Stomach smooth muscle (tissue), 2 donors: ENCODE results near the gene ARHGAP42.

Experiments
- H3K27ac ChIP-seq: one replicate; pipeline ENCODE4 v1.7.0; 2013; ENCODE audit warnings: mild to moderate bottlenecking, low read length, inconsistent platforms
- H3K27me3 ChIP-seq, 2 donors: one replicate each; pipeline ENCODE4 v1.7.0; 2013; ENCODE audit warnings: low read length in 2 of 2; ENCODE audit not compliant: insufficient read depth in 2 of 2, control insufficient read depth in 1 of 2
- H3K36me3 ChIP-seq, 2 donors: one replicate each; pipeline ENCODE4 v1.7.0; 2013; ENCODE audit warnings: low read length in 2 of 2; ENCODE audit not compliant: control insufficient read depth in 2 of 2, insufficient read depth in 2 of 2
- H3K4me1 ChIP-seq: one replicate; pipeline ENCODE4 v1.7.0; 2013; ENCODE audit warnings: low read length; ENCODE audit not compliant: control insufficient read depth, insufficient read depth
- H3K4me3 ChIP-seq, 2 donors: one replicate each; pipeline ENCODE4 v1.7.0; 2013; ENCODE audit warnings: low read length in 2 of 2
- H3K9ac ChIP-seq, 2 donors: one replicate each; pipeline ENCODE4 v1.7.0; 2013; ENCODE audit warnings: low read length in 2 of 2, mild to moderate bottlenecking in 1 of 2
- H3K9me3 ChIP-seq, 2 donors: one replicate each; pipeline ENCODE4 v1.7.0; 2013; ENCODE audit warnings: low read length in 2 of 2; ENCODE audit not compliant: control insufficient read depth in 2 of 2
- donor health status: healthy.
- donor health status: Pancreatic carcinoma.

Gene ARHGAP42

GRCh38 chr11:100981196-100981824, 294.2 kb downstream of the ARHGAP42 start:
- Histone ChIP-seq H3K9ac (no peak overlapping the region), H3K4me3 (no peak overlapping the region), H3K4me1 (no peaks in the 10 kb centered on the region), H3K9me3 (no peaks in the 10 kb centered on the region), H3K27me3 (no peaks in the 10 kb centered on the region), H3K36me3 (peaks cover 12 to 21% of the 10 kb centered on the region in 2 donors), H3K27ac (no peak overlapping the region)

GRCh38 chr11:100984668-100985067, 297.6 kb downstream of the ARHGAP42 start:
- H3K27me3 ChIP-seq = no peaks in the 10 kb centered on the region
- no peak overlapping the region for H3K27ac ChIP-seq
- no peaks in the 10 kb centered on the region for H3K4me1 ChIP-seq
- H3K36me3 ChIP-seq = peaks cover 0 to 2% of the 10 kb centered on the region in 2 donors
- no peak overlapping the region for H3K4me3 ChIP-seq
- H3K9ac ChIP-seq = no peak overlapping the region
- H3K9me3 ChIP-seq = no peaks in the 10 kb centered on the region

GRCh38 chr11:100990931-100991330, 303.8 kb downstream of the ARHGAP42 start:
- Histone ChIP-seq H3K9me3 (no peaks in the 10 kb centered on the region), H3K4me3 (no peak overlapping the region), H3K27ac (no peak overlapping the region), H3K4me1 (no peaks in the 10 kb centered on the region), H3K9ac (no peak overlapping the region), H3K36me3 (peaks cover 0 to 4% of the 10 kb centered on the region in 2 donors), H3K27me3 (no peaks in the 10 kb centered on the region)

GRCh38 chr11:100991541-100991940, 304.5 kb downstream of the ARHGAP42 start:
- Histone ChIP-seq H3K27me3 (no peaks in the 10 kb centered on the region), H3K9me3 (no peaks in the 10 kb centered on the region), H3K9ac (no peak overlapping the region), H3K4me1 (no peaks in the 10 kb centered on the region), H3K27ac (no peak overlapping the region), H3K4me3 (no peak overlapping the region), H3K36me3 (peaks cover 0 to 4% of the 10 kb centered on the region in 2 donors)

- Histone ChIP-seq H3K9me3 (no peaks in the 10 kb centered on the region), H3K27ac (no peak overlapping the region), H3K27me3 (no peaks in the 10 kb centered on the region), H3K9ac (no peak overlapping the region), H3K4me1 (no peaks in the 10 kb centered on the region), H3K4me3 (no peak overlapping the region), H3K36me3 (peaks cover 0 to 2% of the 10 kb centered on the region in 2 donors)
Measured at GRCh38 chr11:100994966-100995365, 307.9 kb downstream of the ARHGAP42 start.

GRCh38 chr11:100999756-101000155, 312.7 kb downstream of the ARHGAP42 start:
- H3K27me3 ChIP-seq = no peaks in the 10 kb centered on the region

GRCh38 chr11:101003468-101003867, 316.4 kb downstream of the ARHGAP42 start:
- Histone ChIP-seq H3K27ac (no peak overlapping the region), H3K9me3 (no peaks in the 10 kb centered on the region), H3K4me1 (no peaks in the 10 kb centered on the region), H3K4me3 (no peak overlapping the region), H3K36me3 (no peaks in the 10 kb centered on the region), H3K9ac (no peak overlapping the region), H3K27me3 (no peaks in the 10 kb centered on the region)

More at GRCh38 chr11:100999756-101000155, 312.7 kb downstream of the ARHGAP42 start:
- Histone ChIP-seq H3K9ac (no peak overlapping the region), H3K9me3 (no peaks in the 10 kb centered on the region), H3K4me3 (no peak overlapping the region), H3K36me3 (no peaks in the 10 kb centered on the region), H3K4me1 (no peaks in the 10 kb centered on the region), H3K27ac (no peak overlapping the region)

GRCh38 chr11:101008961-101009689, 322.0 kb downstream of the ARHGAP42 start:
- no peaks in the 10 kb centered on the region for H3K4me1 ChIP-seq
- no peaks in the 10 kb centered on the region for H3K27me3 ChIP-seq
- peaks cover 0 to 2% of the 10 kb centered on the region in 2 donors for H3K9me3 ChIP-seq
- H3K36me3 ChIP-seq = no peaks in the 10 kb centered on the region
- H3K9ac ChIP-seq = no peak overlapping the region
- no peak overlapping the region for H3K27ac ChIP-seq
- no peak overlapping the region for H3K4me3 ChIP-seq

- Histone ChIP-seq H3K4me3 (no peak overlapping the region), H3K4me1 (no peaks in the 10 kb centered on the region), H3K27me3 (no peaks in the 10 kb centered on the region), H3K9ac (no peak overlapping the region), H3K36me3 (no peaks in the 10 kb centered on the region), H3K27ac (no peak overlapping the region), H3K9me3 (peaks cover 0 to 2% of the 10 kb centered on the region in 2 donors)
Measured at GRCh38 chr11:101009690-101010055, 322.6 kb downstream of the ARHGAP42 start.

- Histone ChIP-seq H3K4me1 (no peaks in the 10 kb centered on the region), H3K27me3 (no peaks in the 10 kb centered on the region), H3K4me3 (no peak overlapping the region), H3K27ac (no peak overlapping the region), H3K9me3 (peaks cover 0 to 2% of the 10 kb centered on the region in 2 donors), H3K9ac (no peak overlapping the region), H3K36me3 (no peaks in the 10 kb centered on the region)
Measured at GRCh38 chr11:101010899-101011298, 323.8 kb downstream of the ARHGAP42 start.

GRCh38 chr11:101011881-101012280, 324.8 kb downstream of the ARHGAP42 start:
- Histone ChIP-seq H3K4me1 (no peaks in the 10 kb centered on the region), H3K36me3 (no peaks in the 10 kb centered on the region), H3K4me3 (no peak overlapping the region), H3K27ac (no peak overlapping the region), H3K9me3 (peaks cover 0 to 2% of the 10 kb centered on the region in 2 donors), H3K27me3 (no peaks in the 10 kb centered on the region), H3K9ac (no peak overlapping the region)
